NB4 (cell line): ENCODE results near the gene MFSD2B.

Experiments used
- DNase-seq: peaks from one replicate; pipeline ENCODE4 v3.0.0; 2010; ENCODE audit warnings: low read depth
- H3K4me3 ChIP-seq: one replicate; pipeline ENCODE4 v1.5.1; 2011; ENCODE audit warnings: mild to moderate bottlenecking, low read depth, low read length, moderate library complexity
- MYC ChIP-seq: IDR thresholded peaks from 2 replicates; pipeline ENCODE4 v1.6.1; 2011; ENCODE audit warnings: low read depth, low read length
- POLR2A ChIP-seq: IDR thresholded peaks from 2 replicates; pipeline ENCODE4 v1.6.1; 2011; ENCODE audit warnings: mild to moderate bottlenecking; ENCODE audit not compliant: insufficient read length; ENCODE audit errors: extremely low read depth
- TF ChIP-seq, protein P1 (sequence below): IDR thresholded peaks from 2 replicates; pipeline ENCODE4 v1.6.1; 2011; ENCODE audit warnings: low read depth, low read length
- TF ChIP-seq, protein P2 (sequence below): IDR thresholded peaks from one replicate; pipeline ENCODE4 v1.5.1; 2012; ENCODE audit warnings: low read depth, low read length

The MFSD2B gene

DNA sequence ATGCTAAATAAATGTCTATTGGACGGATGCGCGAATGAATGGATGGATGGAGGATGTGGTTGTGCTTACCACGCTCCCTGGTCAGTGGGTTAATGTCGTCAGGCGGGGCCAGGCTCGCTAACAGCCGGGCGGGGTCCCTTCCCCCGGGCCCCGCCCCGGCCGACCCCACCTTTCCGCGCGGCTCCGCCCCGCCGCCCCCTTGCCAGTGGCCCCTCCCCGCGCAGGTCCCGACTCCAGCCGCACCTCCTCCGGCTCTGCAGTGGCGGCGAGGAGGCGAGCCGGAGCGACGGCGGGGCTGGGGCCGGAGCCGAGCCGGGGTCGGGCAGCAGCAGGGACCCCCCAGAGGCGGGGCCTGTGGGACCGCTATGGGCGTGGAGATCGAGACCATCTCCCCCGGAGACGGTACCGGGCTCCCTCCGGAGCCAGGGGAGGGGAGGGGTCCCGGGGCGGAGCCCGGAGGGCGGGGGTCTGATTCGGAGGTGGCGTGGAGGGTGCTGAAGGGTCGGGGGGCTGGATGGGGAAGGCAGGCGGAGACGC is 39.7 kb downstream of the MFSD2B start, which contains the start of gene FKBP1B:
Gene FKBP1B (plus strand): TSS at position 257 of the 537 bp plus-strand sequence. CDS start 109 bp downstream, at position 366.
- peak; percentile 52 for DNase-seq
- H3K4me3 ChIP-seq: peak within 1 kb of the TSS; percentile 17
- TF ChIP-seq, protein P1, sequence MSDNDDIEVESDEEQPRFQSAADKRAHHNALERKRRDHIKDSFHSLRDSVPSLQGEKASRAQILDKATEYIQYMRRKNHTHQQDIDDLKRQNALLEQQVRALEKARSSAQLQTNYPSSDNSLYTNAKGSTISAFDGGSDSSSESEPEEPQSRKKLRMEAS: no peak
- TF ChIP-seq, protein P2, sequence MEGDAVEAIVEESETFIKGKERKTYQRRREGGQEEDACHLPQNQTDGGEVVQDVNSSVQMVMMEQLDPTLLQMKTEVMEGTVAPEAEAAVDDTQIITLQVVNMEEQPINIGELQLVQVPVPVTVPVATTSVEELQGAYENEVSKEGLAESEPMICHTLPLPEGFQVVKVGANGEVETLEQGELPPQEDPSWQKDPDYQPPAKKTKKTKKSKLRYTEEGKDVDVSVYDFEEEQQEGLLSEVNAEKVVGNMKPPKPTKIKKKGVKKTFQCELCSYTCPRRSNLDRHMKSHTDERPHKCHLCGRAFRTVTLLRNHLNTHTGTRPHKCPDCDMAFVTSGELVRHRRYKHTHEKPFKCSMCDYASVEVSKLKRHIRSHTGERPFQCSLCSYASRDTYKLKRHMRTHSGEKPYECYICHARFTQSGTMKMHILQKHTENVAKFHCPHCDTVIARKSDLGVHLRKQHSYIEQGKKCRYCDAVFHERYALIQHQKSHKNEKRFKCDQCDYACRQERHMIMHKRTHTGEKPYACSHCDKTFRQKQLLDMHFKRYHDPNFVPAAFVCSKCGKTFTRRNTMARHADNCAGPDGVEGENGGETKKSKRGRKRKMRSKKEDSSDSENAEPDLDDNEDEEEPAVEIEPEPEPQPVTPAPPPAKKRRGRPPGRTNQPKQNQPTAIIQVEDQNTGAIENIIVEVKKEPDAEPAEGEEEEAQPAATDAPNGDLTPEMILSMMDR: no peak
- TF ChIP-seq MYC: no peak
- no peak for TF ChIP-seq POLR2A

DNA sequence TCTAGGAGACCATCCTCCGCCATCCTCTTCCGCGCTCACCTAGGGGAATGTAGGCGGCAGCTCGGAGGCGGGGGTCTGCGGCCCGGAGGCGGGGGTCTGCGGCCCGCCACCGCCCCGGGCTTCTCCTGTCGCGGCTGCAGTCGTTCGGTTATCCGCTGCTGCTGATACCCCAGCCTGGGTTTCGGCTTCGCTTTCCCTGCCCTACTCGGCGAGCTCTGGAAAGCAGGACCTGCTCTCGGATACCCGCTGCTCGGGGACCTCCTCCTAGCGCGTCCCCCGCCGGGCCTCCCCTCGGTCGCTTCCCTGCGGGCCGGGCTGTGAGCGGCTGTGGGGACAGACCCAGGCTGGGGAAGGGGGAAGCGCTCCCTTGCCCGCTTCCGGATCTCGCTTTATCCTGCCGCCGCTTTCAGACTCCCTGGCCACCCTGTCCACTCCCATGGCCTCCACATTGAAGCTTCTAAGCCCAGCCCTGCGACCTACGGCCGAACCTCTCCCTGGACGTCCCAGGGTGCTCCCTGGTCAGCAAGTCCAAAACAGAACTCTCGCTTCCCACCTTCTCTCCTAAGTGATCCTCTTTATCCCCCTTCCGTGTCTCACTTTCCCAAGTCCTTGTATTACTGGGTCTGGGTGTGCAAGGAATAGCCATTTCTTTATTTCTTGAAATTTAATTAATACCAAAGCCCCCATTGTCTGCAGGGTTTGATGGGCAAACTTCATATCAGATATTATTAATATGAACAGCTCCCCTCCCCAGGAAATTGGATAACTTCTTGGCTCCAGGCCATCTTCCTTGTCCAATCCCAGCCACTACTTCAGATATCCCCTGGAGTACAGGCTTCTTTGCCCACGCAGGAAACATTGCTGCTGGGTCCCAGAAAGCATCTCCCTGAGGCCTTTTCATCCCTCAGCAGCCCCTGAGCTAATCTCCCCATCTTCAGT is 40.4 kb downstream of the MFSD2B start:
- no peak overlapping the region for H3K4me3 ChIP-seq

DNA sequence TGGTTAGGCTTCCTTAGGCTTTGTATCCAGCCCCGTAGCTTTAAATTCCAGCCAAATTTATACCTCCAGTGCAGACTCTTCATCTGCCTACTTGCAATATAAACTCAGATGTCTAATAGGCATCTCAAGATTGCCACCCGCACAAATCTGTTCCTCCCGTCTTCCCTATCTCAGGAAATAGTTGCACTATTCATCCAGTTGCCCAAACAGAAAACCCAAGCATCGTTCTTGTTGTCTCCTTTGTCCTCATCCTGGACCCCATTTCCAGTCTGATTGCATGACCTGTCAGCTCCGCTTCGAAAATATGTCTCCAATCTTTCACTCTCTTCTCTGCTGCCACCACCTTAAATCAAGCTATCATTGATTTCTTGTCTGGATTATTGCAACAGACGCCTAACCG is 41.9 kb downstream of the MFSD2B start:
- TF ChIP-seq, protein P1: no peak
- TF ChIP-seq MYC (no peak), POLR2A (no peak)
- TF ChIP-seq, protein P2: no peak
- no peak for DNase-seq

More for the DNA sequence above, 40.4 kb downstream of the MFSD2B start:
- TF ChIP-seq, protein P2: no peak
- TF ChIP-seq MYC (no peak), POLR2A (no peak)
- TF ChIP-seq, protein P1: no peak
- no peak for DNase-seq

DNA sequence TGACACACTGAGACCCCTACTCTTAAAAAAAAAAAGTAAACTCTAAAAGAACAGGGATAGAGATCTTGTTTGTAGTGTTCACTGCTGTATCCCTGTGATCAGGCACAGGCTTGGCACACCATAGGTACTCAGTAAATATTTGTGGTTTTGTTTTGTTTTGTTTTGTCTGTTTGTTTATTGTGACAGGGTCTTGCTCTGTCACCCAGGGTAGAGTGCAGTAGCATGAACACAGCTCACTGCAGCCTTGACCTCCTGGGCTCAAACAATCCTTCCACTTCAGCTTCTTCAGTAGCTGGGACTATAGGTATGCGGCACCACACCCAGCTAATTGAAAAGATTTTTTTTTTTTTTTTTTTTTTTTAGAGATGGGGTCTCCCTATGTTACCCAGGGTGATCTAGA is 43.1 kb downstream of the MFSD2B start:
- no peak overlapping the region for H3K4me3 ChIP-seq
- TF ChIP-seq, protein P1: no peak
- TF ChIP-seq MYC (no peak), POLR2A (no peak)
- TF ChIP-seq, protein P2: no peak
- DNase-seq: no peak

More for the DNA sequence above, 41.9 kb downstream of the MFSD2B start:
- H3K4me3 ChIP-seq: no peak overlapping the region

DNA sequence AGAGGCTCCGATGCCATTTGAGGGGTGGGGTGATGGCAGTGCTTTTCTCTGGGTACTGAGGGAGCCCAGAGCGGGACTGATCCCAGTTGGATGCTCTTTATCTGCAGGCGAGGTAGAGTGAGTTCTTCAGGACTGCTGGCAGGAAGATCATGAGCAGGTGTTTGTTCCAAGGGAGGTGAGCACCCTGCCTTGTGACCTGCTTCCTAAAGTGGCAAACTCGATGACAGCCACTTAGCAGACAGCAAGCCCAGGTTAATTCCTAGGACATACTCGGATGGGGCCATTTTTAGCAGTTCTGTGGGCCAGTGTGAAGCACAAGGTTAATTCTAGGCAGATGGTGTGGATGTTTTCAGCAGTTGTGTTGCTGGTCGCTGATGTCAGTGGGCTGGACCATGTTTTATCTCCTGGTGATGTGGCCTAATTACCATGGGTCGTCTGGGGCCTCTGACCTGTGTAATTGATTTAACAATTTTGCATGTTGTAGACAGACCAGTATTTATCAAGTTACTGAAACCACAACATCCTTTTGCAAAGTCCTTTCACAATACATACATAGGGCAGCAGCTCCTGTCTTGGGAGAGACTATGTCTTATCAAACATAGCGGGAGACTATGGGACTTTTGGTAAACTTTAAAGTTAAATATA is 44.6 kb downstream of the MFSD2B start:
- peak; percentile 57 for DNase-seq
- H3K4me3 ChIP-seq: no peak overlapping the region
- TF ChIP-seq MYC (no peak), POLR2A (no peak)
- TF ChIP-seq, protein P2: no peak
- TF ChIP-seq, protein P1: no peak
